Neural cell (in vitro differentiated cells): ENCODE results near the gene PTMS. TPM values are rescaled to one million over a fixed set of nuclear protein-coding genes. Genes with fewer than 3 reads are reported as not detected.

Experiments used
- H2AFZ ChIP-seq: fragments of 200-600, 300-800 bp; sonication (generic), shearing (Covaris generic); 2 replicates; pipeline ENCODE4 v1.6.0; 2014; ENCODE audit warnings: low read depth, mild to moderate bottlenecking, antibody characterized with exemption, low read length, moderate library complexity
- H3F3A ChIP-seq: fragments of 200-600 bp; shearing (Covaris generic); 2 replicates; pipeline ENCODE4 v1.6.1; 2016; ENCODE audit warnings: mild to moderate bottlenecking, moderate library complexity, mixed read lengths, antibody characterized with exemption, low read length; ENCODE audit not compliant: insufficient read depth, poor library complexity, severe bottlenecking
- H3K27ac ChIP-seq: fragments of 200-600, 300-800 bp; sonication (generic), shearing (Covaris generic); 2 replicates; pipeline ENCODE4 v1.5.1; 2014; ENCODE audit warnings: mild to moderate bottlenecking, low read length, moderate library complexity
- H3K27me3 ChIP-seq: fragments of 300-800, 200-600 bp; sonication (generic), shearing (Covaris generic); 2 replicates; pipeline ENCODE4 v1.6.0; 2014; ENCODE audit warnings: mild to moderate bottlenecking, low read depth, low read length, moderate library complexity; ENCODE audit not compliant: insufficient read depth
- H3K36me3 ChIP-seq: fragments of 300-800, 200-600 bp; sonication (generic), shearing (Covaris generic); 2 replicates; pipeline ENCODE4 v1.5.1; 2014; ENCODE audit warnings: mild to moderate bottlenecking, antibody characterized with exemption, low read length, moderate library complexity; ENCODE audit not compliant: insufficient read depth
- H3K4me2 ChIP-seq: fragments of 300-800, 200-600 bp; sonication (generic), shearing (Covaris generic); 2 replicates; pipeline ENCODE4 v1.6.0; 2014; ENCODE audit warnings: mild to moderate bottlenecking, low read length
- H3K4me3 ChIP-seq: fragments of 300-800, 200-600 bp; sonication (generic), shearing (Covaris generic); 2 replicates; pipeline ENCODE4 v1.5.1; 2014; ENCODE audit warnings: mild to moderate bottlenecking, low read length, moderate library complexity
- H3K79me2 ChIP-seq: fragments of 200-600 bp; shearing (Covaris generic); replicated peaks from 2 replicates; pipeline ENCODE4 v1.6.0; 2014; ENCODE audit warnings: mild to moderate bottlenecking, low read length, moderate library complexity; ENCODE audit not compliant: insufficient read depth
- H3K9ac ChIP-seq: fragments of 300-800, 200-600 bp; sonication (generic), shearing (Covaris generic); 2 replicates; pipeline ENCODE4 v1.6.1; 2016; ENCODE audit warnings: mild to moderate bottlenecking, low read length, mixed read lengths
- H3K9me2 ChIP-seq: fragments of 200-600 bp; shearing (Covaris generic); 2 replicates; pipeline ENCODE4 v1.6.1; 2016; ENCODE audit warnings: mild to moderate bottlenecking, low read length, mixed read lengths; ENCODE audit not compliant: insufficient read depth
- H3K9me3 ChIP-seq: fragments of 200-600, 300-800 bp; sonication (generic), shearing (Covaris generic); 2 replicates; pipeline ENCODE4 v1.6.1; 2016; ENCODE audit warnings: mild to moderate bottlenecking, mixed run types, low read length, moderate library complexity, mixed read lengths
- H4K20me1 ChIP-seq: fragments of 200-600 bp; shearing (Covaris generic); 2 replicates; pipeline ENCODE4 v1.6.1; 2016; ENCODE audit warnings: mild to moderate bottlenecking, mixed run types; ENCODE audit not compliant: insufficient read depth
- CTCF ChIP-seq: fragments of 450-650 bp; IDR thresholded peaks from 2 replicates; pipeline ENCODE4 v1.5.1; 2014; ENCODE audit warnings: antibody characterized with exemption, mild to moderate bottlenecking, moderate library complexity; ENCODE audit not compliant: poor library complexity, severe bottlenecking
- EP300 ChIP-seq: fragments of 450-650 bp; conservative IDR thresholded peaks from 2 replicates; pipeline ENCODE4 v1.6.1; 2014; ENCODE audit warnings: antibody characterized with exemption, mild to moderate bottlenecking, moderate library complexity; ENCODE audit not compliant: poor library complexity, severe bottlenecking
- EZH2 ChIP-seq: fragments of 200-600, 300-800 bp; shearing (Covaris generic), sonication (generic); IDR thresholded peaks from 2 replicates; pipeline ENCODE4 v1.6.1; 2014; ENCODE audit warnings: antibody characterized with exemption, low read length, borderline replicate concordance, mild to moderate bottlenecking; ENCODE audit not compliant: insufficient read depth, poor library complexity, severe bottlenecking
- MXI1 ChIP-seq: fragments of 450-650 bp; conservative IDR thresholded peaks from 2 replicates; pipeline ENCODE4 v1.6.1; 2014; ENCODE audit warnings: antibody characterized with exemption, mild to moderate bottlenecking; ENCODE audit not compliant: poor library complexity, severe bottlenecking
- POLR2AphosphoS5 ChIP-seq: IDR thresholded peaks from 2 replicates; pipeline ENCODE4 v1.6.1; 2012
- RAD21 ChIP-seq: fragments of 450-650 bp; conservative IDR thresholded peaks from 2 replicates; pipeline ENCODE4 v1.6.1; 2014; ENCODE audit warnings: antibody characterized with exemption, mild to moderate bottlenecking, moderate library complexity
- REST ChIP-seq: IDR thresholded peaks from 2 replicates; pipeline ENCODE4 v1.6.1; 2012; ENCODE audit warnings: borderline replicate concordance
- SMC3 ChIP-seq: fragments of 450-650 bp; conservative IDR thresholded peaks from 2 replicates; pipeline ENCODE4 v1.6.1; 2014; ENCODE audit warnings: antibody characterized with exemption, mild to moderate bottlenecking, moderate library complexity; ENCODE audit not compliant: poor library complexity
- TAF1 ChIP-seq: IDR thresholded peaks from 2 replicates; pipeline ENCODE4 v1.6.1; 2012; ENCODE audit warnings: low read depth
- polyA plus RNA-seq: library from polyadenylated mRNA; depleted of rRNA; stranded (reverse); fragments of >200 nt; gene quantifications from 2 replicates; pipeline ENCODE4 v1.2.3, GENCODE V29; 2014

Gene PTMS
- polyA plus RNA-seq, 1 donor from 2014 or later = 557 TPM

GRCh38 chr12:6770094-6770493, 3.9 kb downstream of the PTMS start:
- H2AFZ ChIP-seq = no peak overlapping the region
- peak overlapping the region; percentile 99 for H3K9ac ChIP-seq
- no peak overlapping the region for H3K27ac ChIP-seq
- peak overlapping the region; percentile 74 for H3K4me2 ChIP-seq
- peak overlapping the region; percentile 87 for H3K4me3 ChIP-seq
- H3F3A ChIP-seq = peaks cover 6% of the 10 kb centered on the region
- peaks cover 4% of the 10 kb centered on the region for H3K36me3 ChIP-seq
- H3K9me2 ChIP-seq = no peaks in the 10 kb centered on the region
- peaks cover 33% of the 10 kb centered on the region for H4K20me1 ChIP-seq
- no peaks in the 10 kb centered on the region for H3K27me3 ChIP-seq
- TF ChIP-seq POLR2AphosphoS5 (no peak), REST (no peak), CTCF (no peak), RAD21 (no peak), SMC3 (no peak), MXI1 (no peak), EZH2 (no peak), TAF1 (no peak), EP300 (no peak)
- peaks cover 58% of the 10 kb centered on the region for H3K79me2 ChIP-seq
- H3K9me3 ChIP-seq = no peaks in the 10 kb centered on the region

GRCh38 chr12:6770600-6770999, 4.4 kb downstream of the PTMS start:
- Histone ChIP-seq H3K27me3 (no peaks in the 10 kb centered on the region), H2AFZ (no peak overlapping the region), H3F3A (peaks cover 6% of the 10 kb centered on the region), H3K4me2 (no peak overlapping the region), H3K79me2 (peaks cover 52% of the 10 kb centered on the region), H4K20me1 (peaks cover 33% of the 10 kb centered on the region), H3K9ac (peak overlapping the region; percentile 20), H3K9me2 (no peaks in the 10 kb centered on the region), H3K9me3 (no peaks in the 10 kb centered on the region), H3K36me3 (peaks cover 4% of the 10 kb centered on the region), H3K4me3 (peak overlapping the region; percentile 87), H3K27ac (no peak overlapping the region)
- TF ChIP-seq CTCF (no peak), EP300 (no peak), EZH2 (no peak), TAF1 (no peak), SMC3 (no peak), MXI1 (no peak), REST (no peak), RAD21 (no peak), POLR2AphosphoS5 (no peak)
